ENCODE measurements around the gene TEX264. TPM values are rescaled to one million over a fixed set of nuclear protein-coding genes. Genes with fewer than 3 reads are reported as not detected.
"Not testable (repeated sequence)": the region's sequence is repeated elsewhere in the genome, so short reads cannot be mapped to it uniquely, and the experiment has no call there.

The TEX264 gene
- total and polyA plus RNA-seq, 2 donors: 23.8 to 64.2 TPM

DNA sequence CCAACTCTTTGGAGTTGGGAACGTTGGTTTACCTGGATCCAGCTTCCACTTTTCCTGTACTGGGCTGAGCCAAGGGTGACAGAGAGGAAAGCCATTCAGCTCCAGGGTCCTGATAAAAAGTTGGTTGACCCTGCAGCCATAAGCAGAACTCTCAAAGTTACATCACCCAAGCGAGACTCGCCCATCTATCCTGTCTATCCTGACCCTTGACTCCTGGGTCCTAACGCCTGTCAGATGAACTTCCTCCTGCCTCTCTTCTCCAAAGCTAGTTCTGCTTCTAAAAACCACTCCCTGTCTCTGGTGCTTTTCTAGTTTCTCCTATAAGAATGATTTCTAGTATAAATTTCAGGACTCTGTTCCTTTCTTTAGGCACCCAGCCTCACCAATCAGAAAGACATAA lies 71.9 kb downstream of the TEX264 start:
- 61% methylated on average over 4 of the region's 4 CpGs for WGBS
- H3K4me3 ChIP-seq (ENCODE audit: low read depth, low read length); H3K4me1 ChIP-seq (ENCODE audit: insufficient read depth); H3K27ac ChIP-seq (ENCODE audit: low read depth); H3K36me3 ChIP-seq (ENCODE audit: insufficient read depth); DNase-seq (ENCODE audit: extremely low spot score): not testable (repeated sequence)

- no peaks in the 10 kb centered on the region for H3K36me3 ChIP-seq (ENCODE audit: insufficient read depth)
- H3K4me1 ChIP-seq (ENCODE audit: insufficient read depth): no peaks in the 10 kb centered on the region
- no peak overlapping the region for H3K4me3 ChIP-seq (ENCODE audit: low read depth, low read length)
- H3K27ac ChIP-seq (ENCODE audit: low read depth): no peak overlapping the region
- DNase-seq (ENCODE audit: extremely low spot score): no peak
Observed at GRCh38 chr3:51747840-51748239, 76.8 kb downstream of the TEX264 start.

DNA sequence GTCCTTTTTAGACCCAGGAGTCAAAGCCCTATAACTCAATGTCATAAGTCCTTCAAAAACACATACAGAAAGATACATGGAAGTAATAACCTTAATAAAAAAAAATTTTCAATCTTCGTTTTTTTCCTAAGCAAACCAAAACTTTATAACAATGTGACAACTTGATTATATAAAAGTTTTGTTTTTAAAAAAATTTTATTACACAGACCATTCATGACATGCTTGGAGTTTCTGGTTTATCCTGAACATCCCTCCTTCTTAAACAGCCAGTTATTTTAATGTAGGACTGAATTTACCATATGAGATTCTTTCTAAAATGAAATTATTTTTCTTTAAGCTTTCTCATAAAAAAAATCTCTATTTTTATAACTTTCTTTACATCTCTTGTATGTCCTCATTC lies 77.3 kb downstream of the TEX264 start:
- WGBS: 42% methylated on average over 1 of the region's 1 CpG

GRCh38 chr3:51750878-51751277 lies 79.8 kb downstream of the TEX264 start:
- no peak for DNase-seq (ENCODE audit: extremely low spot score)
- Histone ChIP-seq H3K27ac (ENCODE audit: low read depth) (no peak overlapping the region), H3K4me1 (ENCODE audit: insufficient read depth) (no peaks in the 10 kb centered on the region), H3K4me3 (ENCODE audit: low read depth, low read length) (no peak overlapping the region), H3K36me3 (ENCODE audit: insufficient read depth) (no peaks in the 10 kb centered on the region)
- 99% methylated on average over 1 of the region's 1 CpG for WGBS

More for the DNA sequence above, 77.3 kb downstream of the TEX264 start:
- Histone ChIP-seq H3K36me3 (ENCODE audit: insufficient read depth) (no peaks in the 10 kb centered on the region), H3K27ac (ENCODE audit: low read depth) (no peak overlapping the region), H3K4me1 (ENCODE audit: insufficient read depth) (no peaks in the 10 kb centered on the region), H3K4me3 (ENCODE audit: low read depth, low read length) (no peak overlapping the region)
- no peak for DNase-seq (ENCODE audit: extremely low spot score)

DNA sequence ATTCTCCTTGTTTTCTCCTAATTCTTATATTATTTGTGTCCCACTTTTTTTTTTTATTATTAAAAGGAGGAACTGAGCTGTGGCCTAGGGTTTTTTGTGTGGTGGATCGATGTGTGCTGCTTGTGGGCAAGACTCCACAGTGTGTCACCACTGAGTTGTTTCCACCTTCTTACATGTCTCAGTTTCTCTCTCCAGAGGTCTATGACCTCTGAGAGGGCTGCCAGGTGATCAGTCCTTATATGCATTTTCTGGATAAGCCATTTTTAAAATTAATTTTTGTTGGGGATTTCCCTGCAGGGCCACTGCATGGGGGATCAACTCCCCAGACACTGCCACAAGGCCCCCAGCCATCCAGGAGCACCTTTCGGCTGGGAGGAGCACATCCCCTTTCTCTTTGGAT lies 80.2 kb downstream of the TEX264 start:
- H3K4me1 ChIP-seq (ENCODE audit: insufficient read depth): no peaks in the 10 kb centered on the region
- H3K27ac ChIP-seq (ENCODE audit: low read depth): no peak overlapping the region
- DNase-seq (ENCODE audit: extremely low spot score): no peak
- 86% methylated on average over 2 of the region's 2 CpGs for WGBS
- H3K36me3 ChIP-seq (ENCODE audit: insufficient read depth): no peaks in the 10 kb centered on the region
- H3K4me3 ChIP-seq (ENCODE audit: low read depth, low read length): no peak overlapping the region

Small RNA genes lying within 50 kb of the gene (small RNA-seq; reads per million reads assigned to genes)
- 35.0 reads per million, percentile 96 among the genes with 10 or more reads in this experiment for gene RNA5SP132

Other genes with a start within 250 kb of the TEX264 start
- gene DCAF1, start 171.2 kb upstream of the TEX264 start, total RNA-seq: 13.4 TPM
- gene DCAF1, start 171.2 kb upstream of the TEX264 start, polyA plus RNA-seq: 14.6 TPM
- gene RAD54L2, start 132.5 kb upstream of the TEX264 start, total RNA-seq: 24.9 TPM
- gene RAD54L2, start 132.5 kb upstream of the TEX264 start, polyA plus RNA-seq: 5.5 TPM
- gene GRM2, start 35.8 kb downstream of the TEX264 start, total RNA-seq: 0.32 TPM
- gene GRM2, start 35.8 kb downstream of the TEX264 start, polyA plus RNA-seq: 0.19 TPM
- gene IQCF6, start 108.0 kb downstream of the TEX264 start, total RNA-seq: not detected
- gene IQCF6, start 108.0 kb downstream of the TEX264 start, polyA plus RNA-seq: not detected
- not detected for gene IQCF2, start 190.4 kb downstream of the TEX264 start, total RNA-seq
- not detected for gene IQCF2, start 190.4 kb downstream of the TEX264 start, polyA plus RNA-seq
- gene IQCF5, start 204.3 kb downstream of the TEX264 start, total RNA-seq: not detected
- gene IQCF5, start 204.3 kb downstream of the TEX264 start, polyA plus RNA-seq: not detected
- gene IQCF1, start 232.1 kb downstream of the TEX264 start, total RNA-seq: not detected
- not detected for gene IQCF1, start 232.1 kb downstream of the TEX264 start, polyA plus RNA-seq

All from urinary bladder (tissue), 4 donors.